ENCODE measurements around the gene C17orf100. TPM values are rescaled to one million over a fixed set of nuclear protein-coding genes. Genes with fewer than 3 reads are reported as not detected.

Gene C17orf100
- total and polyA plus RNA-seq, 2 of the 13 experiments (the other 11 are each of a cell fraction or from before 2014, with no cell fraction given): 3.6 to 8.7 TPM

DNA sequence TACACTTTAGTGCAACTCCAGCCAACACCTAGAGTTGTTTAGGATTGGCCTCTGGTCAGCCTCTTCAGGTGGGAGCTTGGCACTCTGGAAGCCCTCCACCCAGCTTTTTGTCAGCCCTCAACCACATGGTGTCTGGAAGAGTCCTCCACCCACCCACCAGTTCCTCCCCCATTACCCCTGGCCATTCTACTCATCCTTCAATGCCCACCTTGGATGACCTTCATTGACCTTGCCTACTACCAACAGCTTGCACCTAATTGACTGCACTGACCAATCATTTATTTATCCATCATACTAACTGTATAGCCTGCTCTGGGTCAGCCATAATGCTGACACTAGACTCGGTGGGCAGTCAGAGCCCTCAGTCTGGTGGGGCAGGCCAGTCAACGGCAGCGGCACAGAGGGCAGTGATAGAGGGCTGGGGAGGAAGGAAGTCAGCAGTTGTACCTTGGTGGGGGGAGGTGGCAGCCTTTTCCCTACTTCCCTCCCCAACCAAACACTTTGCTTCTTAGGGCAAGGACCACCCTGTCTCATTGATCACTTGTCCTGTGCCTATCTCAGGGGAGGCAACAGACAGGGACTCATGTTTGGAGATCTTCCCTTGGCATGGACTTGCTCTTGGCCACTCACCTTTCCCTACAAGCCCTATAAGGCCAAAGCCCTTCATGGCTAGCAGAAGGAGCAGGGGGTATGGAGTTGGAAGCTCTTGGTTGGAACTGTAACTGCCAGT, 32.3 kb downstream of the C17orf100 start (continued):
- TF ChIP-seq MTA1 (CRISPR knock-in tag; IDR thresholded peaks at IDR 0.05; ENCODE audit: borderline replicate concordance): 0 out of 2 replicates have a peak, but pooled peaks have one; percentile 47
- TF ChIP-seq MEF2D (CRISPR knock-in tag; IDR thresholded peaks at IDR 0.05): 0 out of 2 replicates have a peak, but pooled peaks have one; percentile 0
- no peak for TF ChIP-seq CBX2 (IDR thresholded peaks at IDR 0.05; ENCODE audit: low read depth, low read length)
- TF ChIP-seq CBX2 (CRISPR knock-in tag; IDR thresholded peaks at IDR 0.05; ENCODE audit: low read depth): no peak
- TF ChIP-seq SRSF9 (IDR thresholded peaks at IDR 0.05; ENCODE audit: borderline replicate concordance, insufficient read depth, low read depth, low read length, poor library complexity, severe bottlenecking): no peak
- 0 out of 2 replicates have a peak, but pooled peaks have one; percentile 45 for TF ChIP-seq ZNF737 (CRISPR knock-in tag; IDR thresholded peaks at IDR 0.05; ENCODE audit: borderline replicate concordance)
- peak; percentile 99 for TF ChIP-seq ZC3H13 (CRISPR knock-in tag; IDR thresholded peaks at IDR 0.05)
- peak; percentile 67; the same call in 1 of the 2 replicates for TF ChIP-seq SSRP1 (CRISPR knock-in tag; IDR thresholded peaks at IDR 0.05)
- TF ChIP-seq, protein P1, sequence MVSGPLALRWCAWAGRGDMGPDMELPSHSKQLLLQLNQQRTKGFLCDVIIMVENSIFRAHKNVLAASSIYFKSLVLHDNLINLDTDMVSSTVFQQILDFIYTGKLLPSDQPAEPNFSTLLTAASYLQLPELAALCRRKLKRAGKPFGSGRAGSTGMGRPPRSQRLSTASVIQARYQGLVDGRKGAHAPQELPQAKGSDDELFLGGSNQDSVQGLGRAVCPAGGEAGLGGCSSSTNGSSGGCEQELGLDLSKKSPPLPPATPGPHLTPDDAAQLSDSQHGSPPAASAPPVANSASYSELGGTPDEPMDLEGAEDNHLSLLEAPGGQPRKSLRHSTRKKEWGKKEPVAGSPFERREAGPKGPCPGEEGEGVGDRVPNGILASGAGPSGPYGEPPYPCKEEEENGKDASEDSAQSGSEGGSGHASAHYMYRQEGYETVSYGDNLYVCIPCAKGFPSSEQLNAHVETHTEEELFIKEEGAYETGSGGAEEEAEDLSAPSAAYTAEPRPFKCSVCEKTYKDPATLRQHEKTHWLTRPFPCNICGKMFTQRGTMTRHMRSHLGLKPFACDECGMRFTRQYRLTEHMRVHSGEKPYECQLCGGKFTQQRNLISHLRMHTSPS (CRISPR knock-in tag; IDR thresholded peaks at IDR 0.05; ENCODE audit: low read depth): no peak; the same call in 1 of the 2 replicates
- TF ChIP-seq, protein P2, sequence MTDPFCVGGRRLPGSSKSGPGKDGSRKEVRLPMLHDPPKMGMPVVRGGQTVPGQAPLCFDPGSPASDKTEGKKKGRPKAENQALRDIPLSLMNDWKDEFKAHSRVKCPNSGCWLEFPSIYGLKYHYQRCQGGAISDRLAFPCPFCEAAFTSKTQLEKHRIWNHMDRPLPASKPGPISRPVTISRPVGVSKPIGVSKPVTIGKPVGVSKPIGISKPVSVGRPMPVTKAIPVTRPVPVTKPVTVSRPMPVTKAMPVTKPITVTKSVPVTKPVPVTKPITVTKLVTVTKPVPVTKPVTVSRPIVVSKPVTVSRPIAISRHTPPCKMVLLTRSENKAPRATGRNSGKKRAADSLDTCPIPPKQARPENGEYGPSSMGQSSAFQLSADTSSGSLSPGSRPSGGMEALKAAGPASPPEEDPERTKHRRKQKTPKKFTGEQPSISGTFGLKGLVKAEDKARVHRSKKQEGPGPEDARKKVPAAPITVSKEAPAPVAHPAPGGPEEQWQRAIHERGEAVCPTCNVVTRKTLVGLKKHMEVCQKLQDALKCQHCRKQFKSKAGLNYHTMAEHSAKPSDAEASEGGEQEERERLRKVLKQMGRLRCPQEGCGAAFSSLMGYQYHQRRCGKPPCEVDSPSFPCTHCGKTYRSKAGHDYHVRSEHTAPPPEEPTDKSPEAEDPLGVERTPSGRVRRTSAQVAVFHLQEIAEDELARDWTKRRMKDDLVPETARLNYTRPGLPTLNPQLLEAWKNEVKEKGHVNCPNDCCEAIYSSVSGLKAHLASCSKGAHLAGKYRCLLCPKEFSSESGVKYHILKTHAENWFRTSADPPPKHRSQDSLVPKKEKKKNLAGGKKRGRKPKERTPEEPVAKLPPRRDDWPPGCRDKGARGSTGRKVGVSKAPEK (CRISPR knock-in tag; IDR thresholded peaks at IDR 0.05; ENCODE audit: borderline replicate concordance): peak; percentile 6; the same call in 1 of the 2 replicates
- no peak for TF ChIP-seq NCOA5 (CRISPR knock-in tag; IDR thresholded peaks at IDR 0.05)
- TF ChIP-seq, protein P3, sequence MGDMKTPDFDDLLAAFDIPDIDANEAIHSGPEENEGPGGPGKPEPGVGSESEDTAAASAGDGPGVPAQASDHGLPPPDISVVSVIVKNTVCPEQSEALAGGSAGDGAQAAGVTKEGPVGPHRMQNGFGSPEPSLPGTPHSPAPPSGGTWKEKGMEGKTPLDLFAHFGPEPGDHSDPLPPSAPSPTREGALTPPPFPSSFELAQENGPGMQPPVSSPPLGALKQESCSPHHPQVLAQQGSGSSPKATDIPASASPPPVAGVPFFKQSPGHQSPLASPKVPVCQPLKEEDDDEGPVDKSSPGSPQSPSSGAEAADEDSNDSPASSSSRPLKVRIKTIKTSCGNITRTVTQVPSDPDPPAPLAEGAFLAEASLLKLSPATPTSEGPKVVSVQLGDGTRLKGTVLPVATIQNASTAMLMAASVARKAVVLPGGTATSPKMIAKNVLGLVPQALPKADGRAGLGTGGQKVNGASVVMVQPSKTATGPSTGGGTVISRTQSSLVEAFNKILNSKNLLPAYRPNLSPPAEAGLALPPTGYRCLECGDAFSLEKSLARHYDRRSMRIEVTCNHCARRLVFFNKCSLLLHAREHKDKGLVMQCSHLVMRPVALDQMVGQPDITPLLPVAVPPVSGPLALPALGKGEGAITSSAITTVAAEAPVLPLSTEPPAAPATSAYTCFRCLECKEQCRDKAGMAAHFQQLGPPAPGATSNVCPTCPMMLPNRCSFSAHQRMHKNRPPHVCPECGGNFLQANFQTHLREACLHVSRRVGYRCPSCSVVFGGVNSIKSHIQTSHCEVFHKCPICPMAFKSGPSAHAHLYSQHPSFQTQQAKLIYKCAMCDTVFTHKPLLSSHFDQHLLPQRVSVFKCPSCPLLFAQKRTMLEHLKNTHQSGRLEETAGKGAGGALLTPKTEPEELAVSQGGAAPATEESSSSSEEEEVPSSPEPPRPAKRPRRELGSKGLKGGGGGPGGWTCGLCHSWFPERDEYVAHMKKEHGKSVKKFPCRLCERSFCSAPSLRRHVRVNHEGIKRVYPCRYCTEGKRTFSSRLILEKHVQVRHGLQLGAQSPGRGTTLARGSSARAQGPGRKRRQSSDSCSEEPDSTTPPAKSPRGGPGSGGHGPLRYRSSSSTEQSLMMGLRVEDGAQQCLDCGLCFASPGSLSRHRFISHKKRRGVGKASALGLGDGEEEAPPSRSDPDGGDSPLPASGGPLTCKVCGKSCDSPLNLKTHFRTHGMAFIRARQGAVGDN (CRISPR knock-in tag; IDR thresholded peaks at IDR 0.05): peak; percentile 62
- TF ChIP-seq TARDBP (CRISPR knock-in tag; IDR thresholded peaks at IDR 0.05): 0 out of 2 replicates have a peak, but pooled peaks have one; percentile 10
- no peak for TF ChIP-seq SOX6 (IDR thresholded peaks at IDR 0.05)
- peak; percentile 23; the same call in 1 of the 2 replicates for TF ChIP-seq SOX6 (CRISPR knock-in tag; IDR thresholded peaks at IDR 0.05)
- TF ChIP-seq AHR (CRISPR knock-in tag; IDR thresholded peaks at IDR 0.05): no peak
- 0 out of 2 replicates have a peak, but pooled peaks have one; percentile 35 for TF ChIP-seq MEIS1 (CRISPR knock-in tag; IDR thresholded peaks at IDR 0.05; ENCODE audit: borderline replicate concordance)
- 0 out of 2 replicates have a peak, but pooled peaks have one; percentile 32 for TF ChIP-seq SRY (CRISPR knock-in tag; IDR thresholded peaks at IDR 0.05)
- TF ChIP-seq SALL2 (CRISPR knock-in tag; IDR thresholded peaks at IDR 0.05): 0 out of 2 replicates have a peak, but pooled peaks have one; percentile 28
- 0 out of 2 replicates have a peak, but pooled peaks have one; percentile 12 for TF ChIP-seq ELF3 (CRISPR knock-in tag; IDR thresholded peaks at IDR 0.05)
